Lung (tissue), 12 donors: ENCODE data around the gene PALLD. TPM values are rescaled to one million over a fixed set of nuclear protein-coding genes. Genes with fewer than 3 reads are reported as not detected.

Experiments used
- ATAC-seq: fragments of 200-7000 bp; cut with Tn5 transposase; one replicate; pipeline ENCODE4 v1.9.1; 2020; ENCODE audit warnings: moderate number of reproducible peaks; ENCODE audit not compliant: insufficient read depth, low FRiP score
- DNase-seq, 3 donors: peaks; one replicate each; pipeline ENCODE4 v3.0.0-alpha.2; 2013 to 2017
- H3K27ac ChIP-seq, 2 donors: one replicate each; pipeline ENCODE4 v1.5.1; 2013; ENCODE audit warnings: mild to moderate bottlenecking in 2 of 2, moderate library complexity in 2 of 2, control low read depth in 1 of 2, inconsistent platforms in 1 of 2, low read depth in 1 of 2, low read length in 1 of 2
- H3K27me3 ChIP-seq, 3 donors: one replicate each; pipeline ENCODE4 v1.5.1; 2013; ENCODE audit warnings: low read length in 2 of 3; ENCODE audit not compliant: control insufficient read depth in 3 of 3, insufficient read depth in 3 of 3
- H3K36me3 ChIP-seq, 4 donors: one replicate each; pipeline ENCODE4 v1.5.1; 2013; ENCODE audit warnings: low read length in 4 of 4, mild to moderate bottlenecking in 1 of 4, moderate library complexity in 1 of 4; ENCODE audit not compliant: control insufficient read depth in 4 of 4, insufficient read depth in 4 of 4
- H3K4me1 ChIP-seq, 5 donors: one replicate each; pipeline ENCODE4 v1.5.1; 2013; ENCODE audit warnings: low read length in 5 of 5, mild to moderate bottlenecking in 2 of 5, moderate library complexity in 1 of 5; ENCODE audit not compliant: control insufficient read depth in 5 of 5, insufficient read depth in 5 of 5
- H3K4me3 ChIP-seq: one replicate; pipeline ENCODE4 v1.5.1; 2013; ENCODE audit warnings: mild to moderate bottlenecking, control low read depth, moderate library complexity
- H3K9ac ChIP-seq, 2 donors: one replicate each; pipeline ENCODE4 v1.5.1; 2013; ENCODE audit warnings: low read length in 2 of 2, control low read depth in 1 of 2; ENCODE audit not compliant: insufficient read depth in 1 of 2
- H3K9me3 ChIP-seq, 4 donors: one replicate each; pipeline ENCODE4 v1.5.1; 2013; ENCODE audit warnings: low read length in 3 of 4, mild to moderate bottlenecking in 1 of 4, moderate library complexity in 1 of 4; ENCODE audit not compliant: control insufficient read depth in 4 of 4, insufficient read depth in 3 of 4
- CTCF ChIP-seq: IDR thresholded peaks from 2 replicates; pipeline ENCODE4 v1.5.1; 2012; ENCODE audit warnings: mild to moderate bottlenecking; ENCODE audit errors: control extremely low read depth, extremely low read depth
- WGBS, 2 donors: extraction: QIAGEN DNeasy Blood & Tissue Kit; methylation state at CpG; one replicate each; pipeline ENCODE4 v1.1.7; 2013; 5-methylcytosine and 5-hydroxymethylcytosine counted together
- polyA plus RNA-seq, 2 donors: library from polyadenylated mRNA; stranded (reverse); fragments of 200-250 nt; gene quantifications; one replicate each; pipeline ENCODE4 v1.2.1, GENCODE V29; 2013
- total RNA-seq, 2 donors: library from RNA; depleted of rRNA in 1 of 2; stranded (reverse); fragments of >200 nt in 1 of 2; gene quantifications; one replicate each; pipeline ENCODE4 v1.2.1, GENCODE V29; 2014 to 2021
- donor health status: control.
- donor health status: control.
- donor health status: Bipolar disorder and iron deficiency.
- donor health status: healthy.
- donor health status: DM: yes; HTN: yes; CAD: no.

The PALLD gene
- total and polyA plus RNA-seq, 4 donors, result 20.7 to 139 (median 63.0) TPM

- Histone ChIP-seq H3K36me3 (peaks cover 0 to 3% (median 0%) of the 10 kb centered on the region in 4 donors), H3K4me3 (no peak overlapping the region), H3K27ac (no peak overlapping the region), H3K9me3 (peaks cover 0 to 2% (median 0%) of the 10 kb centered on the region in 4 donors), H3K27me3 (no peaks in the 10 kb centered on the region), H3K9ac (no peak overlapping the region), H3K4me1 (peaks cover 0 to 23% (median 3%) of the 10 kb centered on the region in 5 donors)
- ATAC-seq (no peak), DNase-seq (no peak)
- no peak for TF ChIP-seq CTCF
- 74 to 88% methylated on average over 3 of the region's 3 CpGs for WGBS, 2 donors
Observed at GRCh38 chr4:168688584-168688983, 191.7 kb downstream of the PALLD start.

- H3K4me1 ChIP-seq, result peaks cover 0 to 35% (median 3%) of the 10 kb centered on the region in 5 donors
- H3K27ac ChIP-seq, result no peak overlapping the region
- peaks cover 0 to 2% (median 0%) of the 10 kb centered on the region in 4 donors for H3K9me3 ChIP-seq
- H3K4me3 ChIP-seq, result no peak overlapping the region
- DNase-seq (no peak), ATAC-seq (no peak)
- H3K27me3 ChIP-seq, result no peaks in the 10 kb centered on the region
- TF ChIP-seq CTCF, result no peak
- 89 to 90% methylated on average over 1 of the region's 1 CpG for WGBS, 2 donors
- no peak overlapping the region for H3K9ac ChIP-seq
- no peaks in the 10 kb centered on the region for H3K36me3 ChIP-seq
Observed at GRCh38 chr4:168689791-168690190, 192.9 kb downstream of the PALLD start.

GRCh38 chr4:168690199-168690598 lies 193.3 kb downstream of the PALLD start:
- TF ChIP-seq CTCF, result no peak
- WGBS, 2 donors, result 43 to 45% methylated on average over 2 of the region's 2 CpGs
- no peak for ATAC-seq

More at GRCh38 chr4:168690199-168690598, 193.3 kb downstream of the PALLD start:
- Histone ChIP-seq H3K36me3 (no peaks in the 10 kb centered on the region), H3K27me3 (no peaks in the 10 kb centered on the region), H3K9ac (no peak overlapping the region), H3K27ac (no peak overlapping the region), H3K4me3 (no peak overlapping the region), H3K9me3 (peaks cover 0 to 2% (median 0%) of the 10 kb centered on the region in 4 donors), H3K4me1 (peaks cover 0 to 39% (median 3%) of the 10 kb centered on the region in 5 donors)
- no peak for DNase-seq
